ENCODE measurements around the gene TIPARP.

- TF ChIP-seq CTCF (IDR thresholded peaks at IDR 0.05) (no peak), POLR2A (IDR thresholded peaks at IDR 0.05) (no peak)
Measured at GRCh38 chr3:156735471-156735870, 61.1 kb downstream of the TIPARP start.

Measured in right lobe of liver (tissue), 4 donors.